ENCODE data around the gene SDK2.

DNA sequence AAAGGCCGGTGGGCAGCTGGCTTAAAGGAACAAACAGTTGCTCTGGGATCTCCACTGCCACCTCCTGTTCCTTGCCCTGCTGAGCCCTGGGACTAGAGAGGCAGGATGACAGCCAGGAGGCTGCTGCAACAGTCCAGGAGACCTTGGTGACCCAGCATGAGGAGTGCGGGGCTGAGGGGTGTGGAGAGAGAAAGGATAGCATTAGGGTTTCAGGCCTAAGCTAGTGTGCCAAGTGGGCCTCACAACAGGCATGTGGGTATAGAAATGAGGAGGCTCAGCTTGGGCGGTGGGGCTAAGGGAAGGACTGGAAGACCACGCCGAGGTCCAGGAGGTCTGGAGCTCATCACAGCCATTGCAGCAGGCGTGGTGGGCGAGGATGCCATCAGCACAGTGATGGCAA, 39.8 kb downstream of the SDK2 start:
- TF ChIP-seq, protein P1, sequence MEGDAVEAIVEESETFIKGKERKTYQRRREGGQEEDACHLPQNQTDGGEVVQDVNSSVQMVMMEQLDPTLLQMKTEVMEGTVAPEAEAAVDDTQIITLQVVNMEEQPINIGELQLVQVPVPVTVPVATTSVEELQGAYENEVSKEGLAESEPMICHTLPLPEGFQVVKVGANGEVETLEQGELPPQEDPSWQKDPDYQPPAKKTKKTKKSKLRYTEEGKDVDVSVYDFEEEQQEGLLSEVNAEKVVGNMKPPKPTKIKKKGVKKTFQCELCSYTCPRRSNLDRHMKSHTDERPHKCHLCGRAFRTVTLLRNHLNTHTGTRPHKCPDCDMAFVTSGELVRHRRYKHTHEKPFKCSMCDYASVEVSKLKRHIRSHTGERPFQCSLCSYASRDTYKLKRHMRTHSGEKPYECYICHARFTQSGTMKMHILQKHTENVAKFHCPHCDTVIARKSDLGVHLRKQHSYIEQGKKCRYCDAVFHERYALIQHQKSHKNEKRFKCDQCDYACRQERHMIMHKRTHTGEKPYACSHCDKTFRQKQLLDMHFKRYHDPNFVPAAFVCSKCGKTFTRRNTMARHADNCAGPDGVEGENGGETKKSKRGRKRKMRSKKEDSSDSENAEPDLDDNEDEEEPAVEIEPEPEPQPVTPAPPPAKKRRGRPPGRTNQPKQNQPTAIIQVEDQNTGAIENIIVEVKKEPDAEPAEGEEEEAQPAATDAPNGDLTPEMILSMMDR (IDR thresholded peaks at IDR 0.05; ENCODE audit: low read length): no peak
- no peak for TF ChIP-seq EZH2 (optimal IDR thresholded peaks at IDR 0.05; ENCODE audit: low read depth, low read length)

Data from MM.1S (cell line).